Measurements from ENCODE around the gene ZBTB21.

- no peak for TF ChIP-seq CTCF (IDR thresholded peaks at IDR 0.05; ENCODE audit: low read depth, low read length)
- TF ChIP-seq MYC (IDR thresholded peaks at IDR 0.05; ENCODE audit: low read depth, low read length) = no peak
- TF ChIP-seq POLR2A (IDR thresholded peaks at IDR 0.05; ENCODE audit: extremely low read depth, insufficient read length) = no peak
- no peak for TF ChIP-seq MAX (IDR thresholded peaks at IDR 0.05; ENCODE audit: low read depth, low read length)
Observed at GRCh38 chr21:41979335-41979734, 30.8 kb downstream of the ZBTB21 start.
